ENCODE results near the gene RNF220. TPM values are rescaled to one million over a fixed set of nuclear protein-coding genes. Genes with fewer than 3 reads are reported as not detected.

The RNF220 gene
- total RNA-seq, 1 donor from 2014 or later, result 52.5 TPM

DNA sequence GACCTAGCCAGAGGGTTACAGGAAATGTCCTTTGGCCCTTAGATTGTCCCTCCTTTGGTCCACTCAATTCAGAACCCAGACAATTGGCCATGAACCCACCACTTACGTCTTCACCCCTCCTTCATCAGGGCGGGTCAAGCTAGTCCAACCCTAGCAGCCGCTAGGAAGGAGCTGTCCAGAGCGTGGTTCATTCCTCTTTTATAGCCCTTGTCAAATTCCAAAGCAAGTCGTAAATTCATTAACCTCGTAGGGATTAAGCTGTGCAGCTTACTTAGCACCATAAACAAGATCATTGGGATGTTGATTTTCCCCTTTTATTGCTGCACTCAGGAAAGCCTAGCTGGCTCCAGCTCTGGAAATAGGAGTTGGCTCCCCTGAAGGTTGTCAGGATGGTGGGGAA lies 179.1 kb downstream of the RNF220 start:
- Histone ChIP-seq H3K4me1 (no peaks in the 10 kb centered on the region), H3K27ac (no peak overlapping the region), H3K36me3 (no peaks in the 10 kb centered on the region), H3K9me3 (no peaks in the 10 kb centered on the region), H3K27me3 (no peaks in the 10 kb centered on the region), H3K4me3 (no peak overlapping the region)
- intact Hi-C loops (cut with DNase I), result no loop called here
- TF ChIP-seq CTCF (IDR thresholded peaks at IDR 0.05) (no peak), POLR2A (IDR thresholded peaks at IDR 0.05) (no peak), POLR2AphosphoS5 (IDR thresholded peaks at IDR 0.05; ENCODE audit: insufficient read depth in 1 of 2, low read depth in 1 of 2) (no peak)
- DNase-seq (ENCODE audit: extremely low spot score in 2 of 2), result no peak

GRCh38 chr1:44585315-44585920 lies 180.4 kb downstream of the RNF220 start:
- no peak overlapping the region for H3K4me3 ChIP-seq
- no peak for TF ChIP-seq CTCF (IDR thresholded peaks at IDR 0.05)
- TF ChIP-seq POLR2A (IDR thresholded peaks at IDR 0.05), result no peak
- TF ChIP-seq POLR2AphosphoS5 (IDR thresholded peaks at IDR 0.05; ENCODE audit: insufficient read depth in 1 of 2, low read depth in 1 of 2), result no peak

GRCh38 chr1:44587796-44588460 lies 182.9 kb downstream of the RNF220 start:
- intact Hi-C loops (cut with DNase I), result no loop called here
- Histone ChIP-seq H3K27me3 (no peaks in the 10 kb centered on the region), H3K4me1 (no peaks in the 10 kb centered on the region)

More at GRCh38 chr1:44585315-44585920, 180.4 kb downstream of the RNF220 start:
- Histone ChIP-seq H3K27me3 (no peaks in the 10 kb centered on the region), H3K27ac (no peak overlapping the region), H3K4me1 (no peaks in the 10 kb centered on the region), H3K9me3 (no peaks in the 10 kb centered on the region), H3K36me3 (no peaks in the 10 kb centered on the region)
- no peak for DNase-seq (ENCODE audit: extremely low spot score in 2 of 2)
- intact Hi-C loops (cut with DNase I), result no loop called here

DNA sequence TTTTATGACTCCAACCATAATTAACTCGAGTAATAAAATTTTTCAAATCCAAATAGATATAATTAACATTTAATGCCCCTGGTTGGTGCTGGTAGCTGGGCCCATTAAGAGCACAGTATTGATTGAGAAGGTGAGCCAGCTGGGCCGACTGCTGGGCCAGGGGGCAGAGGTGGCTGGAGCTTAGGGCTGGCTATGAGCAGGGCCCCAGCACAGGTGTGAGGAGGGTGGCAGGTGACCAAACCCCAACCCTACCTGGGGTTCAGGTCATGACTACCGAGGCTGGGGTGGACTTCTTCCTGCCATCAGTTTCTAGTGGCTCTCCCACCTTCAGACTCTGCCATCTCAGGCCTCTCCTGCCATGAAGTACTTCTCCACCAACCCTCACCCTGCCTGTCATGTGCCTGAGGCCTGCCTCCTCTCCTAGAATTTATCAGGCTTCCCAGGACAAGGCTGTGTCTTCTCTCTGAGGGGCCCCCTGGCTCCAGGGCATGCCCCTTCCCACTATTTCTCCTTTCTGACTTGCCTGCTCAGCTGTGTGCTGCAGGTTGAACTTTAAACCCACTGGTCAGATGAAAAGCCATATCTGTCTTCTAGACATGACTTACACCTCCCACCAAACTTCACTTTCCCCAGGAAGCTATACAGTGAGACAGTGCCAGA lies 183.6 kb downstream of the RNF220 start:
- Histone ChIP-seq H3K27me3 (no peaks in the 10 kb centered on the region), H3K4me3 (no peak overlapping the region), H3K4me1 (no peaks in the 10 kb centered on the region), H3K9me3 (no peaks in the 10 kb centered on the region), H3K27ac (no peak overlapping the region), H3K36me3 (no peaks in the 10 kb centered on the region)
- intact Hi-C loops (cut with DNase I), result no loop called here
- DNase-seq (ENCODE audit: extremely low spot score in 2 of 2), result no peak
- no peak for TF ChIP-seq POLR2A (IDR thresholded peaks at IDR 0.05)
- TF ChIP-seq CTCF (IDR thresholded peaks at IDR 0.05), result no peak
- no peak for TF ChIP-seq POLR2AphosphoS5 (IDR thresholded peaks at IDR 0.05; ENCODE audit: insufficient read depth in 1 of 2, low read depth in 1 of 2)

More at GRCh38 chr1:44587796-44588460, 182.9 kb downstream of the RNF220 start:
- TF ChIP-seq CTCF (IDR thresholded peaks at IDR 0.05) (no peak), POLR2AphosphoS5 (IDR thresholded peaks at IDR 0.05; ENCODE audit: insufficient read depth in 1 of 2, low read depth in 1 of 2) (no peak), POLR2A (IDR thresholded peaks at IDR 0.05) (no peak)
- Histone ChIP-seq H3K27ac (no peak overlapping the region), H3K36me3 (no peaks in the 10 kb centered on the region), H3K4me3 (no peak overlapping the region), H3K9me3 (no peaks in the 10 kb centered on the region)
- DNase-seq (ENCODE audit: extremely low spot score in 2 of 2), result no peak

GRCh38 chr1:44590475-44590874 lies 185.4 kb downstream of the RNF220 start:
- intact Hi-C loops (cut with DNase I), result no loop called here
- TF ChIP-seq CTCF (IDR thresholded peaks at IDR 0.05), result no peak
- TF ChIP-seq POLR2AphosphoS5 (IDR thresholded peaks at IDR 0.05; ENCODE audit: insufficient read depth in 1 of 2, low read depth in 1 of 2), result no peak
- TF ChIP-seq POLR2A (IDR thresholded peaks at IDR 0.05), result no peak

More at GRCh38 chr1:44590475-44590874, 185.4 kb downstream of the RNF220 start:
- H3K4me3 ChIP-seq, result no peak overlapping the region
- no peaks in the 10 kb centered on the region for H3K9me3 ChIP-seq
- H3K4me1 ChIP-seq, result no peaks in the 10 kb centered on the region
- H3K27me3 ChIP-seq, result no peaks in the 10 kb centered on the region
- no peak overlapping the region for H3K27ac ChIP-seq
- DNase-seq (ENCODE audit: extremely low spot score in 2 of 2), result no peak
- H3K36me3 ChIP-seq, result no peaks in the 10 kb centered on the region
